ENCODE data around the gene UNC5B.

GRCh38 chr10:71249996-71250395, 37.6 kb downstream of the UNC5B start:
- TF ChIP-seq CTCF (conservative IDR thresholded peaks at IDR 0.05; ENCODE audit: low read depth, low read length) (no peak), EZH2 (IDR thresholded peaks at IDR 0.05; ENCODE audit: borderline replicate concordance, low read depth, low read length, poor library complexity, severe bottlenecking) (no peak)

Data from A673 (cell line).